ENCODE measurements around the gene ENSA. TPM values are rescaled to one million over a fixed set of nuclear protein-coding genes. Genes with fewer than 3 reads are reported as not detected.

Gene ENSA
- total RNA-seq, 2 experiments from 2014 or later, result 192 to 193 TPM

Other genes starting within 250 kb of the ENSA start
- 10 to 100 TPM; 31.9 to 35.9 TPM for gene TARS2, start 142.2 kb downstream of the ENSA start, total RNA-seq
- 1 to 10 TPM in 1 of 2 experiments, under 1 TPM in 1; 0.87 to 1.2 TPM for gene ECM1, start 121.5 kb downstream of the ENSA start, total RNA-seq
- gene FALEC, start 113.9 kb downstream of the ENSA start, total RNA-seq, result under 1 TPM in 1 of 2 experiments, not detected in 1; 0.64 TPM
- under 1 TPM; 0.06 to 0.15 TPM for gene ADAMTSL4, start 80.2 kb downstream of the ENSA start, total RNA-seq
- 100 to 1,000 TPM; 260 to 311 TPM for gene MCL1, start 50.0 kb downstream of the ENSA start, total RNA-seq
- gene GOLPH3L, start 67.5 kb upstream of the ENSA start, total RNA-seq, result 10 to 100 TPM; 24.0 to 27.1 TPM
- gene HORMAD1, start 91.3 kb upstream of the ENSA start, total RNA-seq, result under 1 TPM; 0.37 to 0.40 TPM
- gene CTSS, start 136.2 kb upstream of the ENSA start, total RNA-seq, result 100 to 1,000 TPM; 111 to 117 TPM
- gene CTSK, start 178.6 kb upstream of the ENSA start, total RNA-seq, result 1 to 10 TPM; 5.1 to 5.8 TPM
- 10 to 100 TPM; 38.6 to 40.5 TPM for gene ARNT, start 247.0 kb upstream of the ENSA start, total RNA-seq